Lung (tissue), 12 donors: ENCODE measurements around the gene SYT14. TPM values are rescaled to one million over a fixed set of nuclear protein-coding genes. Genes with fewer than 3 reads are reported as not detected.

ENCODE experiments used
- ATAC-seq: fragments of 200-7000 bp; cut with Tn5 transposase; one replicate; pipeline ENCODE4 v1.9.1; 2020; ENCODE audit warnings: moderate number of reproducible peaks; ENCODE audit not compliant: insufficient read depth, low FRiP score
- DNase-seq, 3 donors: peaks; one replicate each; pipeline ENCODE4 v3.0.0-alpha.2; 2013 to 2017
- H3K27ac ChIP-seq, 2 donors: one replicate each; pipeline ENCODE4 v1.5.1; 2013; ENCODE audit warnings: mild to moderate bottlenecking in 2 of 2, moderate library complexity in 2 of 2, control low read depth in 1 of 2, inconsistent platforms in 1 of 2, low read depth in 1 of 2, low read length in 1 of 2
- H3K27me3 ChIP-seq, 3 donors: one replicate each; pipeline ENCODE4 v1.5.1; 2013; ENCODE audit warnings: low read length in 2 of 3; ENCODE audit not compliant: control insufficient read depth in 3 of 3, insufficient read depth in 3 of 3
- H3K36me3 ChIP-seq, 4 donors: one replicate each; pipeline ENCODE4 v1.5.1; 2013; ENCODE audit warnings: low read length in 4 of 4, mild to moderate bottlenecking in 1 of 4, moderate library complexity in 1 of 4; ENCODE audit not compliant: control insufficient read depth in 4 of 4, insufficient read depth in 4 of 4
- H3K4me1 ChIP-seq, 5 donors: one replicate each; pipeline ENCODE4 v1.5.1; 2013; ENCODE audit warnings: low read length in 5 of 5, mild to moderate bottlenecking in 2 of 5, moderate library complexity in 1 of 5; ENCODE audit not compliant: control insufficient read depth in 5 of 5, insufficient read depth in 5 of 5
- H3K4me3 ChIP-seq: one replicate; pipeline ENCODE4 v1.5.1; 2013; ENCODE audit warnings: mild to moderate bottlenecking, control low read depth, moderate library complexity
- H3K9ac ChIP-seq, 2 donors: one replicate each; pipeline ENCODE4 v1.5.1; 2013; ENCODE audit warnings: low read length in 2 of 2, control low read depth in 1 of 2; ENCODE audit not compliant: insufficient read depth in 1 of 2
- H3K9me3 ChIP-seq, 4 donors: one replicate each; pipeline ENCODE4 v1.5.1; 2013; ENCODE audit warnings: low read length in 3 of 4, mild to moderate bottlenecking in 1 of 4, moderate library complexity in 1 of 4; ENCODE audit not compliant: control insufficient read depth in 4 of 4, insufficient read depth in 3 of 4
- CTCF ChIP-seq: IDR thresholded peaks from 2 replicates; pipeline ENCODE4 v1.5.1; 2012; ENCODE audit warnings: mild to moderate bottlenecking; ENCODE audit errors: control extremely low read depth, extremely low read depth
- WGBS, 2 donors: extraction: QIAGEN DNeasy Blood & Tissue Kit; methylation state at CpG; one replicate each; pipeline ENCODE4 v1.1.7; 2013; 5-methylcytosine and 5-hydroxymethylcytosine counted together
- polyA plus RNA-seq, 2 donors: library from polyadenylated mRNA; stranded (reverse); fragments of 200-250 nt; gene quantifications; one replicate each; pipeline ENCODE4 v1.2.1, GENCODE V29; 2013
- total RNA-seq, 2 donors: library from RNA; depleted of rRNA in 1 of 2; stranded (reverse); fragments of >200 nt in 1 of 2; gene quantifications; one replicate each; pipeline ENCODE4 v1.2.1, GENCODE V29; 2014 to 2021
- donor health status: control.
- donor health status: control.
- donor health status: Bipolar disorder and iron deficiency.
- donor health status: healthy.
- donor health status: DM: yes; HTN: yes; CAD: no.

Gene SYT14
- total and polyA plus RNA-seq, 4 donors: under 0.01 to 0.23 TPM; not detected in 2

- no peaks in the 10 kb centered on the region for H3K9me3 ChIP-seq
- no peak for DNase-seq
- H3K27ac ChIP-seq: no peak overlapping the region
- no peak overlapping the region for H3K9ac ChIP-seq
- H3K36me3 ChIP-seq: no peaks in the 10 kb centered on the region
- no peak overlapping the region for H3K4me3 ChIP-seq
- 85 to 89% methylated on average over 4 of the region's 4 CpGs for WGBS, 2 donors
- no peak for TF ChIP-seq CTCF
- H3K4me1 ChIP-seq: no peaks in the 10 kb centered on the region
- peaks cover 0 to 3% (median 0%) of the 10 kb centered on the region in 3 donors for H3K27me3 ChIP-seq
- no peak for ATAC-seq
Measured at GRCh38 chr1:210218047-210218446, 280.0 kb downstream of the SYT14 start.

Other genes with a start within 250 kb of the SYT14 start
- gene HSD11B1, start 233.4 kb upstream of the SYT14 start, total RNA-seq: 10 to 100 TPM in 1 of 2 donors, 1 to 10 TPM in 1; 6.5 to 39.5 TPM
- gene HSD11B1, start 233.4 kb upstream of the SYT14 start, polyA plus RNA-seq: 10 to 100 TPM; 11.3 to 74.6 TPM
- gene TRAF3IP3, start 182.2 kb upstream of the SYT14 start, total RNA-seq: 1 to 10 TPM; 6.9 to 8.3 TPM
- 10 to 100 TPM in 1 of 2 donors, 1 to 10 TPM in 1; 6.0 to 15.7 TPM for gene TRAF3IP3, start 182.2 kb upstream of the SYT14 start, polyA plus RNA-seq
- gene C1orf74, start 153.7 kb upstream of the SYT14 start, total RNA-seq: 1 to 10 TPM; 1.8 to 2.5 TPM
- gene C1orf74, start 153.7 kb upstream of the SYT14 start, polyA plus RNA-seq: 1 to 10 TPM in 1 of 2 donors, under 1 TPM in 1; 0.75 to 1.2 TPM
- 10 to 100 TPM; 28.3 to 29.2 TPM for gene IRF6, start 132.1 kb upstream of the SYT14 start, total RNA-seq
- gene IRF6, start 132.1 kb upstream of the SYT14 start, polyA plus RNA-seq: 1 to 10 TPM; 8.7 to 9.0 TPM
- gene UTP25, start 110.2 kb upstream of the SYT14 start, total RNA-seq: 1 to 10 TPM; 6.2 to 7.3 TPM
- 1 to 10 TPM; 1.8 to 3.1 TPM for gene UTP25, start 110.2 kb upstream of the SYT14 start, polyA plus RNA-seq